ENCODE data around the gene KCNH2.

The KCNH2 gene

DNA sequence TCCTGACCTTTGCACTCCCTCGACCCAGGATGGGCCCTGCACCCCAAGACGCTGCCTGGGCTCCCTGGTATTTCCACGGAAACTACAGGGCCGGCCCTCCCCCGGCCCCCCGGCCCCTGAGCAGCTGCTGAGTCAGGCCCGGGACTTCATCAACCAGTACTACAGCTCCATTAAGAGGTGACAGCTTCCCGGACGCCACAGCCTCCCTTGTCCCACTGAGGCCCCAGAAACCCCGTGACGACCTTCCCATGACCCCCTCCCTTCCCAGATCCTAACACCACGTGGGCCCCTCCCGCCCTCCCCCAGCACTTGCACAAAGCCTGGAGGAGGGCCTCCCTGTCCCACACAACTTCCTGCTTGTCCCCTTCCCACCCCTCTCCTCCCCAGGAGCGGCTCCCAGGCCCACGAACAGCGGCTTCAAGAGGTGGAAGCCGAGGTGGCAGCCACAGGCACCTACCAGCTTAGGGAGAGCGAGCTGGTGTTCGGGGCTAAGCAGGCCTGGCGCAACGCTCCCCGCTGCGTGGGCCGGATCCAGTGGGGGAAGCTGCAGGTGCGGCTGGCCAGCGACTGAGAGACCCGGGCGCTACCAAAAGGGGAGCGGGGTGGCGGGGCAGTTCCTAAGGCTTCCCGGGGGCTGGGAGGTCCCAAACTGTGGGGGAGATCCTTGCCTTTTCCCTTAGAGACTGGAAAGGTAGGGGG lies 18.4 kb upstream of the KCNH2 start:
- Histone ChIP-seq H3K4me3 (ENCODE audit: low read length) (no peak overlapping the region), H3K36me3 (ENCODE audit: control insufficient read depth, low read length) (no peaks in the 10 kb centered on the region), H3K27ac (ENCODE audit: low read depth, low read length) (no peak overlapping the region), H3K4me2 (ENCODE audit: low read length) (no peak overlapping the region), H3K9me2 (replicated peaks; ENCODE audit: control insufficient read depth, low read length) (no peaks in the 10 kb centered on the region), H3K79me2 (ENCODE audit: control insufficient read depth, low read length) (no peaks in the 10 kb centered on the region), H3K4me1 (ENCODE audit: control insufficient read depth, low read length) (peaks cover 9% of the 10 kb centered on the region), H4K20me1 (ENCODE audit: control insufficient read depth, insufficient read depth, low read depth, low read length) (no peaks in the 10 kb centered on the region; the same call in 1 of the 2 replicates), H3K27me3 (ENCODE audit: control insufficient read depth, low read length) (peaks cover 5% of the 10 kb centered on the region; the same call in 1 of the 2 replicates), H3F3A (ENCODE audit: control insufficient read depth, insufficient read depth) (no peaks in the 10 kb centered on the region), H3K9me3 (ENCODE audit: control insufficient read depth, insufficient read depth, low read length) (no peaks in the 10 kb centered on the region)
- TF ChIP-seq CTCF (IDR thresholded peaks at IDR 0.05; ENCODE audit: low read depth, low read length, poor library complexity, severe bottlenecking) (no peak), EZH2phosphoT487 (IDR thresholded peaks at IDR 0.05; ENCODE audit: borderline replicate concordance, low read length) (no peak)

DNA sequence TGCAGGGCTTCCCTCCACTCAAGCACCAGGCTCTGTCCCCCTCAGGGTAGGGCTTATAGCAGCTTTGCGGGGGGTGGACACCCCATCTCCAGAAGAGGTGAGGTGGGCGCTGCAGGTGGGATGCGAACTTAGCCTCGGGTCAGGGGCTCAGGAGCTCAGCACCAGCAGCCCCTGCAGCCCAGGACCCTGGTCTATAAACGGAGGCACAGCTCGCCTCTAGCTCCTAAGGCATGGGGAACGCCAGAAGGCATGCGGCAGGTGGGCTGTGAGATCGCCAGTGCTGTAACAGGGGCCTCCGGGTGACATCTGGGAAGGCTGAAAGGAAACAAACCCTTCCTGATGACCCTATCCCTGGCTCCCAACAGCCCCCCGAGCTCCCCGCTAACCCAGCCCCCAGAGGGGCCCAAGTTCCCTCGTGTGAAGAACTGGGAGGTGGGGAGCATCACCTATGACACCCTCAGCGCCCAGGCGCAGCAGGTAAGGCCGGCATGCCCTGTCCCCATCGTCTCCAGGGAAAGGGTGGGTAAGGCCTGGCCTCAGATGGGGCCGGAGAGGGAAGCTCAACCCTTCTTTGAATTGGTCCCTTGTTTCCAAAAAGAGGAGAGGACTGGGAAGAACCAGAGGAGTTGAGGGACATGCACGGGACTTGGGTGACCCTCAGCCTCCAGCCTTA lies 16.9 kb upstream of the KCNH2 start:
- Histone ChIP-seq H3K79me2 (ENCODE audit: control insufficient read depth, low read length) (no peaks in the 10 kb centered on the region), H3K9me2 (replicated peaks; ENCODE audit: control insufficient read depth, low read length) (no peaks in the 10 kb centered on the region), H3K4me3 (ENCODE audit: low read length) (no peak overlapping the region), H3F3A (ENCODE audit: control insufficient read depth, insufficient read depth) (no peaks in the 10 kb centered on the region), H3K4me1 (ENCODE audit: control insufficient read depth, low read length) (peaks cover 9% of the 10 kb centered on the region), H3K27me3 (ENCODE audit: control insufficient read depth, low read length) (peaks cover 12% of the 10 kb centered on the region; the same call in 1 of the 2 replicates), H3K36me3 (ENCODE audit: control insufficient read depth, low read length) (no peaks in the 10 kb centered on the region), H3K27ac (ENCODE audit: low read depth, low read length) (no peak overlapping the region), H4K20me1 (ENCODE audit: control insufficient read depth, insufficient read depth, low read depth, low read length) (no peaks in the 10 kb centered on the region; the same call in 1 of the 2 replicates), H3K4me2 (ENCODE audit: low read length) (no peak overlapping the region), H3K9me3 (ENCODE audit: control insufficient read depth, insufficient read depth, low read length) (no peaks in the 10 kb centered on the region)
- TF ChIP-seq EZH2phosphoT487 (IDR thresholded peaks at IDR 0.05; ENCODE audit: borderline replicate concordance, low read length) (no peak), CTCF (IDR thresholded peaks at IDR 0.05; ENCODE audit: low read depth, low read length, poor library complexity, severe bottlenecking) (no peak)

- H3K4me1 ChIP-seq (ENCODE audit: control insufficient read depth, low read length), result peaks cover 9% of the 10 kb centered on the region
- no peaks in the 10 kb centered on the region for H3K36me3 ChIP-seq (ENCODE audit: control insufficient read depth, low read length)
- no peaks in the 10 kb centered on the region; the same call in 1 of the 2 replicates for H4K20me1 ChIP-seq (ENCODE audit: control insufficient read depth, insufficient read depth, low read depth, low read length)
- peaks cover 16% of the 10 kb centered on the region for H3K27me3 ChIP-seq (ENCODE audit: control insufficient read depth, low read length)
- TF ChIP-seq CTCF (IDR thresholded peaks at IDR 0.05; ENCODE audit: low read depth, low read length, poor library complexity, severe bottlenecking) (no peak), EZH2phosphoT487 (IDR thresholded peaks at IDR 0.05; ENCODE audit: borderline replicate concordance, low read length) (no peak)
- H3K79me2 ChIP-seq (ENCODE audit: control insufficient read depth, low read length), result no peaks in the 10 kb centered on the region
- no peaks in the 10 kb centered on the region for H3F3A ChIP-seq (ENCODE audit: control insufficient read depth, insufficient read depth)
- H3K4me2 ChIP-seq (ENCODE audit: low read length), result no peak overlapping the region
- no peak overlapping the region for H3K27ac ChIP-seq (ENCODE audit: low read depth, low read length)
- no peaks in the 10 kb centered on the region for H3K9me2 ChIP-seq (replicated peaks; ENCODE audit: control insufficient read depth, low read length)
- no peak overlapping the region for H3K4me3 ChIP-seq (ENCODE audit: low read length)
- no peaks in the 10 kb centered on the region for H3K9me3 ChIP-seq (ENCODE audit: control insufficient read depth, insufficient read depth, low read length)
These were observed 16.2 kb upstream of the KCNH2 start for GRCh38 chr7:150994141-150994837.
